ENCODE results near the gene GMDS. TPM values are rescaled to one million over a fixed set of nuclear protein-coding genes. Genes with fewer than 3 reads are reported as not detected.

The GMDS gene
- total and polyA plus RNA-seq, 2 of the 4 experiments (the other 2 are of a cell fraction) = 7.3 to 21.9 TPM

DNA sequence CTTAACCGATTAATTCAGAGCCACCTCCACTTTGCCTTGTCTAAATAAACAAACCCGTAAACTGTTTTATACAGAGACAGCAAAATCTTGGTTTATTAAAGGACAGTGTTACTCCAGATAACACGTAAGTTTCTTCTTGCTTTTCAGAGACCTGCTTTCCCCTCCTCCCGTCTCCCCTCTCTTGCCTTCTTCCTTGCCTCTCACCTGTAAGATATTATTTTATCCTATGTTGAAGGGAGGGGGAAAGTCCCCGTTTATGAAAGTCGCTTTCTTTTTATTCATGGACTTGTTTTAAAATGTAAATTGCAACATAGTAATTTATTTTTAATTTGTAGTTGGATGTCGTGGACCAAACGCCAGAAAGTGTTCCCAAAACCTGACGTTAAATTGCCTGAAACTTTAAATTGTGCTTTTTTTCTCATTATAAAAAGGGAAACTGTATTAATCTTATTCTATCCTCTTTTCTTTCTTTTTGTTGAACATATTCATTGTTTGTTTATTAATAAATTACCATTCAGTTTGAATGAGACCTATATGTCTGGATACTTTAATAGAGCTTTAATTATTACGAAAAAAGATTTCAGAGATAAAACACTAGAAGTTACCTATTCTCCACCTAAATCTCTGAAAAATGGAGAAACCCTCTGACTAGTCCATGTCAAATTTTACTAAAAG lies 633.0 kb downstream of the GMDS start:
- Histone ChIP-seq H2AFZ (replicated peaks; ENCODE audit: low read length, poor library complexity) (no peak overlapping the region), H3K79me1 (ENCODE audit: low read depth in 1 of 2, low read length in 2 of 2) (peaks cover 7 to 24% of the 10 kb centered on the region in 2 experiments), H3K56ac (ENCODE audit: extremely low read depth, insufficient read depth, low read length) (peak overlapping the region; percentile 85; the same call in 1 of the 2 replicates), H3K18ac (ENCODE audit: low read depth, low read length) (peak overlapping the region; percentile 93), H3K4me2 (ENCODE audit: low read depth, low read length) (peak overlapping the region; percentile 88), H3K14ac (replicated peaks; ENCODE audit: low read depth, low read length) (peak overlapping the region; percentile 75), H4K5ac (ENCODE audit: low read depth, low read length) (no peak overlapping the region), H3K9me1 (ENCODE audit: insufficient read depth, low read length) (no peaks in the 10 kb centered on the region), H3K4me1 (ENCODE audit: control insufficient read depth, insufficient read depth, low read length) (peaks cover 4% of the 10 kb centered on the region), H2BK120ac (ENCODE audit: low read depth, low read length) (peak overlapping the region; percentile 20), H4K20me1 (ENCODE audit: insufficient read depth, low read length) (peaks cover 16% of the 10 kb centered on the region), H3K9ac (ENCODE audit: low read depth, low read length) (peak overlapping the region; percentile 100), H2BK20ac (ENCODE audit: low read depth, low read length) (no peak overlapping the region), H2AK9ac (replicated peaks; ENCODE audit: low read depth, low read length, poor library complexity) (no peak overlapping the region), H2AK5ac (ENCODE audit: low read depth, low read length) (peak overlapping the region; percentile 31; the same call in 1 of the 2 replicates), H3K9me3 (ENCODE audit: control insufficient read depth, insufficient read depth, low read length) (peaks cover 7% of the 10 kb centered on the region; the same call in 1 of the 2 replicates), H2BK15ac (ENCODE audit: low read depth, low read length) (peak overlapping the region; percentile 15; the same call in 1 of the 3 replicates), H4K8ac (ENCODE audit: low read depth in 2 of 2, low read length in 2 of 2) (peak overlapping the region; percentile 24 to 73), H3K4me3 (ENCODE audit: insufficient read depth, low read depth, low read length) (peak overlapping the region; percentile 85), H3K4ac (ENCODE audit: low read depth, low read length) (peak overlapping the region; percentile 51), H3K23ac (ENCODE audit: low read depth, low read length) (peak overlapping the region; percentile 81), H4K91ac (ENCODE audit: insufficient read depth, low read depth, low read length) (no peak overlapping the region), H2BK5ac (ENCODE audit: low read depth, low read length, poor library complexity, severe bottlenecking) (peak overlapping the region; percentile 98), H3K27me3 (ENCODE audit: control insufficient read depth, insufficient read depth, low read length) (peaks cover 11% of the 10 kb centered on the region; the same call in 1 of the 2 replicates), H3K36me3 (ENCODE audit: control insufficient read depth, insufficient read depth, low read length) (peaks cover 9% of the 10 kb centered on the region), H3K27ac (ENCODE audit: insufficient read depth, low read length) (peak overlapping the region; percentile 71)
- TF ChIP-seq RFX5 (IDR thresholded peaks at IDR 0.05; ENCODE audit: low read depth, low read length) = no peak
- no peak for TF ChIP-seq FOS (IDR thresholded peaks at IDR 0.05; ENCODE audit: low read depth, low read length)
- TF ChIP-seq CHD1 (IDR thresholded peaks at IDR 0.05; ENCODE audit: low read depth, low read length) = no peak
- TF ChIP-seq ELK1 (IDR thresholded peaks at IDR 0.05; ENCODE audit: borderline replicate concordance, low read depth, low read length) = no peak
- TF ChIP-seq, protein P1, sequence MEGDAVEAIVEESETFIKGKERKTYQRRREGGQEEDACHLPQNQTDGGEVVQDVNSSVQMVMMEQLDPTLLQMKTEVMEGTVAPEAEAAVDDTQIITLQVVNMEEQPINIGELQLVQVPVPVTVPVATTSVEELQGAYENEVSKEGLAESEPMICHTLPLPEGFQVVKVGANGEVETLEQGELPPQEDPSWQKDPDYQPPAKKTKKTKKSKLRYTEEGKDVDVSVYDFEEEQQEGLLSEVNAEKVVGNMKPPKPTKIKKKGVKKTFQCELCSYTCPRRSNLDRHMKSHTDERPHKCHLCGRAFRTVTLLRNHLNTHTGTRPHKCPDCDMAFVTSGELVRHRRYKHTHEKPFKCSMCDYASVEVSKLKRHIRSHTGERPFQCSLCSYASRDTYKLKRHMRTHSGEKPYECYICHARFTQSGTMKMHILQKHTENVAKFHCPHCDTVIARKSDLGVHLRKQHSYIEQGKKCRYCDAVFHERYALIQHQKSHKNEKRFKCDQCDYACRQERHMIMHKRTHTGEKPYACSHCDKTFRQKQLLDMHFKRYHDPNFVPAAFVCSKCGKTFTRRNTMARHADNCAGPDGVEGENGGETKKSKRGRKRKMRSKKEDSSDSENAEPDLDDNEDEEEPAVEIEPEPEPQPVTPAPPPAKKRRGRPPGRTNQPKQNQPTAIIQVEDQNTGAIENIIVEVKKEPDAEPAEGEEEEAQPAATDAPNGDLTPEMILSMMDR (conservative IDR thresholded peaks at IDR 0.05; ENCODE audit: low read depth, low read length) = no peak
- no peak for TF ChIP-seq MAFK (IDR thresholded peaks at IDR 0.05; ENCODE audit: low read depth, low read length)
- TF ChIP-seq BHLHE40 (IDR thresholded peaks at IDR 0.05; ENCODE audit: low read depth, low read length) = no peak
- ATAC-seq (ENCODE audit: low read depth) = no peak
- ChIA-PET CTCF (interaction anchor here (0.9 to 2.3 kb wide), 5 partner anchors 15 to 492 kb away, joined by 3 to 9 read pairs (median 4); no protein-coding TSS in a partner anchor), POLR2A (ENCODE audit: unreplicated experiment) (no interaction called here)
- dilution Hi-C loops (cut with HindIII; ENCODE audit: low sequenced_read_pairs, unreplicated experiment) (no loop called here), in situ Hi-C loops (cut with MboI; ENCODE audit: low sequenced_read_pairs) (no loop called here), intact Hi-C loops (cut with micrococcal nuclease) (loop anchor here (2.0 to 10.0 kb wide), 8 partner anchors 90 to 740 kb away; no protein-coding TSS in a partner anchor)
- BruUV-seq (replicated peaks) = TSS peak; percentile 78
- DNase-seq = no peak
- WGBS, 2 experiments (ENCODE audit: extremely low coverage in 2 of 2, insufficient read length in 1 of 2) = no CpG with 5 or more reads among the region's 10 CpGs
